Naive thymus-derived CD4-positive, alpha-beta T cell (primary cell): Measurements from ENCODE around the gene SLC7A6. TPM values are rescaled to one million over a fixed set of nuclear protein-coding genes. Genes with fewer than 3 reads are reported as not detected.

Source experiments
- ATAC-seq: fragments of 150-1000 bp; cut with Tn5 transposase; 2 replicates; pipeline ENCODE4 v1.10.0; 2021; ENCODE audit warnings: mild to moderate bottlenecking, moderate library complexity
- CTCF ChIA-PET: fragments of 350-600 bp; sonication (Branson Sonifier 250); formaldehyde crosslinking; loops from one replicate; lab custom pipeline; 2021; ENCODE audit warnings: antibody characterized with exemption; lab: Charles Lee
- POLR2A ChIA-PET: fragments of 350-600 bp; sonication (Branson Sonifier 250); formaldehyde crosslinking; loops from one replicate; lab custom pipeline; 2021; ENCODE audit warnings: antibody characterized with exemption, inconsistent platforms; lab: Charles Lee
- DNase-seq, 9 donors: peaks; one replicate each; pipeline versions ENCODE4 v3.0.0 to v3.0.0-alpha.2; 2020 to 2022; ENCODE audit warnings: mixed read lengths in 1 of 9
- H3K27ac ChIP-seq: one replicate; pipeline ENCODE4 v1.7.0; 2013; ENCODE audit warnings: mild to moderate bottlenecking, low read depth, low read length, moderate library complexity
- H3K27me3 ChIP-seq, 2 donors: one replicate each; pipeline ENCODE4 v1.7.0; 2013; ENCODE audit warnings: low read length in 2 of 2, mild to moderate bottlenecking in 2 of 2, moderate library complexity in 2 of 2; ENCODE audit not compliant: control insufficient read depth in 2 of 2, insufficient read depth in 2 of 2
- H3K36me3 ChIP-seq, 3 experiments: 1 replicate in 2 of 3; 2 replicates in 1 of 3; pipeline ENCODE4 v1.7.0; 2013; ENCODE audit warnings: low read length in 3 of 3, mild to moderate bottlenecking in 3 of 3, moderate library complexity in 1 of 3; ENCODE audit not compliant: insufficient read depth in 3 of 3, control insufficient read depth in 2 of 3
- H3K4me1 ChIP-seq, 2 donors: one replicate each; pipeline ENCODE4 v1.7.0; 2013; ENCODE audit warnings: low read length in 2 of 2, mild to moderate bottlenecking in 2 of 2, moderate library complexity in 1 of 2; ENCODE audit not compliant: control insufficient read depth in 2 of 2, insufficient read depth in 2 of 2
- H3K4me3 ChIP-seq: 2 replicates; pipeline ENCODE4 v1.7.0; 2013; ENCODE audit warnings: mild to moderate bottlenecking, low read length
- H3K9me3 ChIP-seq, 3 experiments: 1 replicate in 2 of 3; 2 replicates in 1 of 3; pipeline ENCODE4 v1.7.0; 2013; ENCODE audit warnings: low read length in 3 of 3; ENCODE audit not compliant: control insufficient read depth in 2 of 3
- H3K27ac Mint-ChIP-seq, 9 donors: one replicate each; pipeline ENCODE4 v1.8.0; 2020 to 2022; ENCODE audit warnings: mixed read lengths in 9 of 9, mild to moderate bottlenecking in 8 of 9, moderate library complexity in 5 of 9, inconsistent platforms in 2 of 9
- H3K27me3 Mint-ChIP-seq, 5 donors: one replicate each; pipeline ENCODE4 v1.8.0; 2021 to 2022; ENCODE audit warnings: mixed read lengths in 5 of 5, mild to moderate bottlenecking in 1 of 5
- H3K36me3 Mint-ChIP-seq, 5 donors: one replicate each; pipeline ENCODE4 v1.8.0; 2020 to 2022; ENCODE audit warnings: mixed read lengths in 5 of 5, mild to moderate bottlenecking in 3 of 5, inconsistent platforms in 1 of 5
- H3K4me1 Mint-ChIP-seq, 7 donors: one replicate each; pipeline ENCODE4 v1.8.0; 2020 to 2022; ENCODE audit warnings: mixed read lengths in 7 of 7, mild to moderate bottlenecking in 3 of 7, inconsistent platforms in 1 of 7
- H3K4me3 Mint-ChIP-seq, 10 donors: one replicate each; pipeline ENCODE4 v1.8.0; 2020 to 2022; ENCODE audit warnings: mild to moderate bottlenecking in 10 of 10, mixed read lengths in 10 of 10, moderate library complexity in 6 of 10, inconsistent platforms in 2 of 10
- H3K9me3 Mint-ChIP-seq, 11 donors: one replicate each; pipeline ENCODE4 v1.8.0; 2020 to 2022; ENCODE audit warnings: mixed read lengths in 11 of 11, mild to moderate bottlenecking in 4 of 11, inconsistent platforms in 1 of 11, moderate library complexity in 1 of 11
- intact Hi-C, 2 donors: fragments of 100-400 bp; cut with micrococcal nuclease; formaldehyde crosslinking; loops; one replicate each; pipeline ENCODE4 v1.15.1; 2023
- polyA plus RNA-seq, 2 donors: library from polyadenylated mRNA; unstranded; fragments of 300-500 nt; fragmentation: Illumina TruSeq; gene quantifications; one replicate each; pipeline ENCODE4 v1.2.3, GENCODE V29; 2021
- total RNA-seq, 6 experiments: library from RNA in 5 of 6; stranded (reverse) in 5 of 6; gene quantifications; 1 replicate in 5 of 6; 2 replicates in 1 of 6; pipeline ENCODE4 v1.2.3 and lab custom pipeline; 2021 to 2026

Gene SLC7A6
- total and polyA plus RNA-seq, 7 experiments from 2014 or later = 29.3 to 248 (median 163) TPM

DNA sequence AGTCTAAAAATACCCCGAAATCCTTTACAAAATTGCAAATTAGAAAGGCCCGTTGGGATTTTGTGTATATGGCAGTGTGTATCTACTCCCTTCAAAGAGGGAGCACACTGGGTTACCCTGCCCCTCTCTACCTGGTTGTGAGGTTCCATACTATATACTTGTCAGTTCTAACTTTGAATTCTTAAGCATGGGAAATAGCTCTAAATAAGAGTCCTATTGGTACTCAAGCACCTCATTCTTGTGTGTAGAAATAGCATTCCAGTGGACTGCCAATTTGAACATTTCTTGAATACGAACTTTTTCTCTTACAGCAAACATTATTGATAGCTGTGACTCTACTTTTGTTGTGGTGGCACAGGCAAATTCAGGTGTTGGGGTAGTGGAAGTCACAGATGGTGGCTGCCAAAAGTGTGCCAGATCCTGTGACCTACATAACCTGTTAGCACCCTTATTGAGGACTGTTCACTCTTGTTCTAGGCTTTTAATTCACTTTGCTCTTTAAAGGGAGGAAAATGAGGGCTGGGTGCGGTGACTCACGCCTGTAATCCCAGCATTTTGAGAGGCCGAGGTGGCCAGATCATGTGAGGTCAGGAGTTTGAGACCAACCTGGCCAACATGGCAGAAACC, 44.5 kb upstream of the SLC7A6 start:
- intact Hi-C loops = no loop called here

DNA sequence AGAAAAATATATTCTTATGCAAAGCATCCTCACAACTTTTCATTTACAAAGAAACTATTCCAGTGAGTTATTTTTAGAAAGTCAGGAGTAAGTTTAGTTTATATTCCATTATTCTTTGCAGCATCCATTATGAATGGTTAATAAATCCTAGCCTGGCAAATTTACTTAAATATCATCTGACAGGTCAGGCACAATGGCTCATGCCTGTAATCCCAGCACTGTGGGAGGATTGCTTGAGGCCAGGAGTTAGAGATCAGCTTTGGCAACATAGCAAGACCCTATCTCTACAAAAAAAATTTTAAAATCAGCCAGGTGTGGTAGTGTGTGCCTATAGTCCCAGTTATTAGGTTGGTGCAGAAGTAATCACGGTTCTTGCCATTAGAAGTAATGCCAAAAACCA, 41.3 kb upstream of the SLC7A6 start:
- Histone ChIP-seq H3K36me3 (peaks cover 0 to 24% (median 8%) of the 10 kb centered on the region in 3 experiments), H3K27me3 (no peaks in the 10 kb centered on the region), H3K4me1 (peaks cover 3 to 13% of the 10 kb centered on the region in 2 donors), H3K27ac (no peak overlapping the region), H3K9me3 (no peaks in the 10 kb centered on the region), H3K4me3 (no peak overlapping the region)
- no peak for DNase-seq
- ChIA-PET CTCF (no interaction called here), POLR2A (no interaction called here)
- no peaks in the 10 kb centered on the region for H3K27me3 Mint-ChIP-seq
- peak overlapping the region in 7 of 9 donors; percentile 30 to 78 (median 65) for H3K27ac Mint-ChIP-seq
- no peak for ATAC-seq
- H3K4me1 Mint-ChIP-seq = peaks cover 16 to 56% (median 41%) of the 10 kb centered on the region in 7 donors
- H3K4me3 Mint-ChIP-seq = no peak overlapping the region
- peaks cover 0 to 19% (median 12%) of the 10 kb centered on the region in 5 donors for H3K36me3 Mint-ChIP-seq
- H3K9me3 Mint-ChIP-seq = no peaks in the 10 kb centered on the region
- intact Hi-C loops = no loop called here

More for the DNA sequence above, 44.5 kb upstream of the SLC7A6 start:
- Mint-ChIP-seq H3K36me3 (peaks cover 4 to 24% (median 20%) of the 10 kb centered on the region in 5 donors), H3K27ac (peak overlapping the region; percentile 53 to 83 (median 74)), H3K27me3 (no peaks in the 10 kb centered on the region), H3K4me3 (peak overlapping the region in 1 of 10 donors; percentile 17), H3K9me3 (no peaks in the 10 kb centered on the region), H3K4me1 (peaks cover 8 to 45% (median 31%) of the 10 kb centered on the region in 7 donors)
- H3K4me1 ChIP-seq = peaks cover 0 to 3% of the 10 kb centered on the region in 2 donors
- ATAC-seq (no peak), DNase-seq (no peak)
- H3K27ac ChIP-seq = no peak overlapping the region
- ChIA-PET POLR2A (interaction anchor here (0.6 to 1.0 kb wide), 3 partner anchors 8 to 969 kb away, joined by 3 read pairs; partner anchors contain the start of gene NFATC3), CTCF (interaction anchor here (0.6 to 1.4 kb wide), 2 partner anchors 59 to 127 kb away, joined by 4 read pairs; no protein-coding TSS in a partner anchor)
- H3K4me3 ChIP-seq = no peak overlapping the region
- no peaks in the 10 kb centered on the region for H3K9me3 ChIP-seq
- H3K27me3 ChIP-seq = no peaks in the 10 kb centered on the region
- peaks cover 0 to 35% (median 8%) of the 10 kb centered on the region in 3 experiments for H3K36me3 ChIP-seq

DNA sequence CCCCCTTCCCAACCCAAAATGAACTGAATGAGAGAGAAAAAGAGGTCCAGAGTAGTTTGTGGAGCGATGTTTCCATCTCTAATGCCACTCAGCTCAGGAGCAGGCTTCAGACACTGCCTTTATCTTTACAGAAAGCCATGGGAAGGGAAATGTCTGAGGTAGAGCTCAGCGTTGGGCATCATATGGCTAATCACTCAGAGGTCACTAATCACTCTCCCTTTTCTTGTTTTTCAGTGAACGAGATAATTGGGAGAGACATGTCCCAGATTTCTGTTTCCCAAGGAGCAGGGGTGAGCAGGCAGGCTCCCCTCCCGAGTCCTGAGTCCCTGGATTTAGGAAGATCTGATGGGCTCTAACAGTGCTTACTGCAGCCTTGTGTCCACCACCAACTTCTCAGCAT, 38.2 kb upstream of the SLC7A6 start:
- intact Hi-C loops = loop anchor here in 1 of 2 donors (5.0 kb wide), 1 partner anchor 34 kb away; no protein-coding TSS in a partner anchor
- ChIA-PET CTCF (interaction anchor here (0.6 to 1.5 kb wide), 2 partner anchors 10 to 132 kb away, joined by 3 to 5 read pairs; no protein-coding TSS in a partner anchor), POLR2A (no interaction called here)
- Mint-ChIP-seq H3K4me1 (peaks cover 16 to 59% (median 49%) of the 10 kb centered on the region in 7 donors), H3K27me3 (no peaks in the 10 kb centered on the region), H3K36me3 (peaks cover 0 to 17% (median 6%) of the 10 kb centered on the region in 5 donors), H3K4me3 (no peak overlapping the region), H3K27ac (peak overlapping the region in 8 of 9 donors; percentile 48 to 90 (median 77)), H3K9me3 (no peaks in the 10 kb centered on the region)
- ATAC-seq (no peak), DNase-seq (no peak)
- no peaks in the 10 kb centered on the region for H3K27me3 ChIP-seq
- H3K36me3 ChIP-seq = peaks cover 0 to 33% (median 7%) of the 10 kb centered on the region in 3 experiments
- H3K4me3 ChIP-seq = no peak overlapping the region
- H3K9me3 ChIP-seq = no peaks in the 10 kb centered on the region
- peaks cover 0 to 21% of the 10 kb centered on the region in 2 donors for H3K4me1 ChIP-seq
- peak overlapping the region; percentile 47 for H3K27ac ChIP-seq

- POLR2A ChIA-PET = interaction anchor here (1.0 to 1.1 kb wide), 4 partner anchors 10 to 96 kb away, joined by 3 to 4 read pairs (median 3); no protein-coding TSS in a partner anchor
Observed at GRCh38 chr16:68227183-68227793, 37.0 kb upstream of the SLC7A6 start.

GRCh38 chr16:68227850-68228553, 36.3 kb upstream of the SLC7A6 start:
- H3K27me3 Mint-ChIP-seq = no peaks in the 10 kb centered on the region
- no peaks in the 10 kb centered on the region for H3K9me3 Mint-ChIP-seq
- ATAC-seq = no peak
- Histone ChIP-seq H3K27me3 (no peaks in the 10 kb centered on the region), H3K9me3 (no peaks in the 10 kb centered on the region), H3K27ac (peak overlapping the region; percentile 38), H3K4me3 (no peak overlapping the region), H3K36me3 (peaks cover 0 to 22% (median 0%) of the 10 kb centered on the region in 3 experiments), H3K4me1 (peaks cover 0 to 21% of the 10 kb centered on the region in 2 donors)
- ChIA-PET POLR2A (interaction anchor here (0.7 to 1.2 kb wide), 7 partner anchors 9 to 142 kb away, joined by 3 to 5 read pairs (median 3); no protein-coding TSS in a partner anchor), CTCF (interaction anchor here (0.7 to 3.2 kb wide), 15 partner anchors 11 to 344 kb away, joined by 3 to 30 read pairs (median 4); no protein-coding TSS in a partner anchor)
- peaks cover 0 to 12% (median 4%) of the 10 kb centered on the region in 5 donors for H3K36me3 Mint-ChIP-seq
- no peak for DNase-seq
- peaks cover 17 to 46% (median 44%) of the 10 kb centered on the region in 7 donors for H3K4me1 Mint-ChIP-seq
- H3K4me3 Mint-ChIP-seq = peak overlapping the region in 5 of 10 donors; percentile 25 to 58 (median 27)
- intact Hi-C loops = loop anchor here (2.0 to 5.0 kb wide), 2 partner anchors 36 to 235 kb away; no protein-coding TSS in a partner anchor
- peak overlapping the region; percentile 73 to 91 (median 87) for H3K27ac Mint-ChIP-seq

More at GRCh38 chr16:68227183-68227793, 37.0 kb upstream of the SLC7A6 start:
- no peaks in the 10 kb centered on the region for H3K27me3 Mint-ChIP-seq
- peak overlapping the region; percentile 73 to 91 (median 87) for H3K27ac Mint-ChIP-seq
- no peaks in the 10 kb centered on the region for H3K9me3 Mint-ChIP-seq
- DNase-seq = peak in 1 of 9 donors; percentile 20
- intact Hi-C loops = loop anchor here in 1 of 2 donors (5.0 kb wide), 1 partner anchor 35 kb away; no protein-coding TSS in a partner anchor
- CTCF ChIA-PET = interaction anchor here (0.5 to 3.2 kb wide), 9 partner anchors 10 to 204 kb away, joined by 3 to 30 read pairs (median 5); partner anchors contain the start of genes DDX28 and DUS2
- Histone ChIP-seq H3K27me3 (no peaks in the 10 kb centered on the region), H3K9me3 (no peaks in the 10 kb centered on the region), H3K4me1 (peaks cover 0 to 21% of the 10 kb centered on the region in 2 donors), H3K36me3 (peaks cover 0 to 29% (median 0%) of the 10 kb centered on the region in 3 experiments), H3K4me3 (no peak overlapping the region), H3K27ac (peak overlapping the region; percentile 38)
- H3K4me3 Mint-ChIP-seq = peak overlapping the region in 7 of 10 donors; percentile 3 to 75 (median 27)
- no peak for ATAC-seq
- peaks cover 0 to 14% (median 4%) of the 10 kb centered on the region in 5 donors for H3K36me3 Mint-ChIP-seq
- H3K4me1 Mint-ChIP-seq = peaks cover 16 to 51% (median 44%) of the 10 kb centered on the region in 7 donors
